HG03159 (cell line): Measurements from ENCODE around the gene ALDOA.

Source experiments
- ATAC-seq: cut with Tn5 transposase; IDR thresholded peaks from one replicate; pipeline ENCODE4 v1.9.1; 2021; ENCODE audit warnings: mild to moderate bottlenecking, moderate library complexity; ENCODE audit not compliant: unreplicated experiment

ALDOA gene

GRCh38 chr16:30088832-30089624 lies 23.5 kb downstream of the ALDOA start:
- ATAC-seq = no peak

- ATAC-seq = no peak
Observed at GRCh38 chr16:30090610-30091331, 25.2 kb downstream of the ALDOA start.

- peak; percentile 61 for ATAC-seq
Observed at GRCh38 chr16:30091474-30092372, 26.2 kb downstream of the ALDOA start, which contains the start of gene TBX6. TBX6 (minus strand) TSS chr16:30091924; CDS start chr16:30091193, 731 bp downstream.

- peak; percentile 43 for ATAC-seq
Observed at GRCh38 chr16:30092373-30093010, 26.9 kb downstream of the ALDOA start.

- ATAC-seq = no peak
Observed at GRCh38 chr16:30094541-30095165, 29.1 kb downstream of the ALDOA start.

- ATAC-seq = no peak
Observed at GRCh38 chr16:30095166-30096078, 29.9 kb downstream of the ALDOA start.

GRCh38 chr16:30096105-30096861 lies 30.7 kb downstream of the ALDOA start, which contains the start of gene YPEL3:
YPEL3 (minus strand) TSS chr16:30096213; CDS start chr16:30095482, 731 bp downstream.
- ATAC-seq = no peak

GRCh38 chr16:30096862-30097563 lies 31.5 kb downstream of the ALDOA start:
- no peak for ATAC-seq

- ATAC-seq = no peak
Observed at GRCh38 chr16:30104090-30104489, 38.5 kb downstream of the ALDOA start.

GRCh38 chr16:30104492-30104891 lies 38.9 kb downstream of the ALDOA start:
- no peak for ATAC-seq

GRCh38 chr16:30108059-30108850 lies 42.7 kb downstream of the ALDOA start:
- no peak for ATAC-seq

GRCh38 chr16:30110661-30111060 lies 45.1 kb downstream of the ALDOA start:
- no peak for ATAC-seq

- ATAC-seq = no peak
Observed at GRCh38 chr16:30112197-30113030, 46.9 kb downstream of the ALDOA start.

- no peak for ATAC-seq
Observed at GRCh38 chr16:30113031-30113710, 47.6 kb downstream of the ALDOA start, which contains the start of gene GDPD3. GDPD3 (minus strand) TSS chr16:30113537; CDS start chr16:30113478, 59 bp downstream.

GRCh38 chr16:30113711-30114333 lies 48.3 kb downstream of the ALDOA start:
- ATAC-seq = no peak
